GM18868 (cell line): ENCODE results near the gene PLS1.

Experiments
- ATAC-seq: cut with Tn5 transposase; IDR thresholded peaks from one replicate; pipeline ENCODE4 v1.9.1; 2021; ENCODE audit warnings: mild to moderate bottlenecking, moderate library complexity; ENCODE audit not compliant: unreplicated experiment

PLS1 gene

DNA sequence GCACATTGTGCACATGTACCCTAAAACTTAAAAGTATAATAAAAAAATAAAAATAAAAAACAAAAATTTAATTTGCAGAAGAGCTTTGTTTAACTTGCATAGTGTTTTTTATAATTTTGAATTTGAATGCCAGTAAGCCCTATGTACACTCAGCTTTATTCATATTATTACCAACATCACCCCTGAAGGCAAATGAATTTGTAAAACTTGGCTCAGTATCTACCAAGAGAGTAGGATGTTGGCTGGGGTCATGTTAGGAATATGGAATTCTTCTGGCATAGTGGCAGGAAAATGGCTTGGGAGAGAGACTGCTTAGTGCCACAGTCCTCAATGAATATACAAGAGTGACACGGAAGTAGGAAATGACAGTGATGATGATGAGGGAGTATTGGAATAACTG is 158.3 kb downstream of the PLS1 start:
- no peak for ATAC-seq
